Choroid plexus epithelial cell (primary cell): ENCODE results near the gene CPN2.

Source experiments
- DNase-seq: peaks from one replicate; pipeline ENCODE4 v3.0.0-alpha.2; 2010; ENCODE audit warnings: low read depth
- H3K4me3 ChIP-seq: 2 replicates; pipeline ENCODE4 v1.5.1; 2011; ENCODE audit warnings: low read depth, mild to moderate bottlenecking, control low read depth, low read length, moderate library complexity
- TF ChIP-seq, protein P1 (sequence below): conservative IDR thresholded peaks from 2 replicates; pipeline ENCODE4 v1.5.1; 2011; ENCODE audit warnings: low read depth, mild to moderate bottlenecking, control low read depth, inconsistent platforms, low read length, moderate library complexity

Gene CPN2

DNA sequence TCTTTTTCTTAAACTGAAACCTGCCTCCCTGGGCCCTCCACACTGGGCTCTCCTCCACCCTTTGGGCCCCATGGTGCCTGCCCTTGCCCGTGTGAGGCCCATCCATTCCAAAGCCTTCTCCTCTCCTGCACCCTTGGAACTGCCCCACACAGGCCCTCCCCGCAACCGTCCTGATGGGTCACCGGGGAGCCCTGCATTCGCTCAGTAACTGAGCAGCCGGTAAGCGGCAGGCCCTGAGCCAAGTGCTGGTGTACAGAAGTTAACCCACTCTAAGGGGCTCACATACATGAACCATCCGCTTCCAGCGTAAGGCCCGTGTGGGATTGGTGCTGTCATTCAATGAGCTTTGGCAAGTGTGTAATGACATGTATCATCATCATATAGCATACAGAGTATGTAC lies 23.8 kb upstream of the CPN2 start:
- no peak for DNase-seq
- TF ChIP-seq, protein P1, sequence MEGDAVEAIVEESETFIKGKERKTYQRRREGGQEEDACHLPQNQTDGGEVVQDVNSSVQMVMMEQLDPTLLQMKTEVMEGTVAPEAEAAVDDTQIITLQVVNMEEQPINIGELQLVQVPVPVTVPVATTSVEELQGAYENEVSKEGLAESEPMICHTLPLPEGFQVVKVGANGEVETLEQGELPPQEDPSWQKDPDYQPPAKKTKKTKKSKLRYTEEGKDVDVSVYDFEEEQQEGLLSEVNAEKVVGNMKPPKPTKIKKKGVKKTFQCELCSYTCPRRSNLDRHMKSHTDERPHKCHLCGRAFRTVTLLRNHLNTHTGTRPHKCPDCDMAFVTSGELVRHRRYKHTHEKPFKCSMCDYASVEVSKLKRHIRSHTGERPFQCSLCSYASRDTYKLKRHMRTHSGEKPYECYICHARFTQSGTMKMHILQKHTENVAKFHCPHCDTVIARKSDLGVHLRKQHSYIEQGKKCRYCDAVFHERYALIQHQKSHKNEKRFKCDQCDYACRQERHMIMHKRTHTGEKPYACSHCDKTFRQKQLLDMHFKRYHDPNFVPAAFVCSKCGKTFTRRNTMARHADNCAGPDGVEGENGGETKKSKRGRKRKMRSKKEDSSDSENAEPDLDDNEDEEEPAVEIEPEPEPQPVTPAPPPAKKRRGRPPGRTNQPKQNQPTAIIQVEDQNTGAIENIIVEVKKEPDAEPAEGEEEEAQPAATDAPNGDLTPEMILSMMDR, result no peak
- no peak overlapping the region for H3K4me3 ChIP-seq

DNA sequence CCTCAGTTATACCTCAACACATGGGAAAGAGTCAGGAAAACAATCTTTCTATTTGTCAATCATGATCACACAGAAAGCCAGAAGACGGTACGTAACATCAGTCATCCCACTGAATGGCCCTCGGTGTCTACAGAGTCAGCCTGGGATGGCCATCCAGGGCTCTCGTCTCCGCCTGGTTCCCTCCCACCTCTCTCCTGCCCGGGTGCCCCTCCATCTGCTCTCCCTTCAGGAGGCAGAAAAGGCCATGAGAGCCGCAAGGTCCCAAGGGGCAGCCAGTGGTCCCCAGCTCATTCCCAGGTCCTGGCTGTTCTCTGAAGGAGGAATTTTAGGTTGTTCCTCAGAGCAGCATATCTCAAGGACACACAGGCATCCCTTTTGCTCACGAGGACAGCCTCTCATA lies 22.8 kb upstream of the CPN2 start:
- TF ChIP-seq, protein P1, result no peak
- DNase-seq, result no peak
- H3K4me3 ChIP-seq, result no peak overlapping the region

DNA sequence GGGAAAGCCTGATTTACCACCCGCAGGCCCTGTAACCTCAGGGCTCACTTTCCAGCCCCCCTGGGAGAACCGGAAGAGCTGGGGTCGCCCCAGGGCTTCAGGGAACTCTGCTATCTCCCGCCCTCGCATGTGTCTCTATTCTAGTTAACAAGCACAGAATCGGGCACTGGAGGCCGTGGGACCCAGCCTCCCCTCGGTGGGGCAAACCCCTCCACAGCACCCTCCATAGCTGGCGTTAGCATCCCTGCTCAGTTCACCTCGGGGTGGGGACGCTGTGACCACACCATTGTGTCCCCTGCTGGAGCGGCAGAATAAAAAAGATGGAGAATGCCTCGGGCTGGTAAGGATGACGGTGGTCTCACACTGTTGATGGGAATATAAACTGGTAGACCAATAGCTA lies 21.9 kb upstream of the CPN2 start:
- no peak overlapping the region for H3K4me3 ChIP-seq
- DNase-seq, result no peak
- TF ChIP-seq, protein P1, result no peak

DNA sequence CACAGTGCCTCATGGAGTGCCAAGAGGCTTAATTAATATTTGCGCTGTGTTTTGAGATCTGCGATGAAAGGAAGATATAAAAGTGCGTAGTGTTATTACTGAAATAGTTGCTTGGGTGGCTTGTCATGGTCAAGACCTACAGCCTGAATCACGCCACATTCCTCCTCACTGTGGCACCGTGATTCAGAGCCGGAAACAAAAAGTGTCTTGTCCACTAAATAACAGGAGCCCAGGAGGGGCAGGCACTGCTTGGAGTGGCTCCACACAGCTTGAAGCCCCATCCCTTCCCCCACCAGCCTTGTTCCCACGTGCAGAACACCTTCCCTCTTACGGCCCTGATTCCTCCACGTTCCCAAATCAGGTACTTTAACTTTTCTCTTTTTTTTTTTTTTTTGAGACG lies 19.6 kb upstream of the CPN2 start:
- H3K4me3 ChIP-seq, result no peak overlapping the region
- TF ChIP-seq, protein P1, result no peak
- DNase-seq, result no peak

DNA sequence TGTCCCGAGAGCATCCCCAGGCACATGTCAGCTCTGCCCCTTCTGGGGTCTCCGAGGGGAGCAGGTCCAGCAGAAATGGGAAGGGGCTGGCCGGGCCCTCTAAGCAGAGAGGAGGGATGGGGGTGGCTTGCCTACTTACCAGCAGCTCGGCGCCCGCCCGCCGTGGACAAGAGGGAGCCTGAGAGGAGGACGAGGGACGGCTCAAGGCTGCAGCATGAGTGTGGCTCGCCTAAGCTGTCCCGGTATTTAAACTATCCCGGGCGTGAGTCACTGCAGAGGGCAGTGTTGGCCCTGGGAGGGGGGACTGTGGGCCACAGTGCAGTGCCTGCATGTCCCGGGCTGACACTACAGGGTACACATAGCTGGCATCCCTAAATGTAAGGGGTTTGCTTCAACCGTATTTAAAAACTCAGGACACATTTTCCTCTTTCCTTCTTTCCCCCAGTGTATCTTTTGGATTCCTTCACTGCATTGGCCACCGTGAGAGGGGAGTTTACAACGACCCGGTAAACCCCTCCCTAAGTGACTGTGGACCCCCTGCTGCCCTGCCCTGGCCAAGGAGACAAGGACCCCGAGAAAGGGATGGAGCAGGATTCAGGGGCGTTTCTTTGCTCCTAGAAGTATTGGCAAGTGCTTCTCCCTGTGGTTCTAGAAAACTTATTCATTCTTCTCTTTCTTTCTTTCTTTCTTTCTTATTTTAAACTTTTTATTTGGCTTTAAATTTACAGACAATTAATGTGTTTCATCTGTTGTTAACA lies 18.6 kb upstream of the CPN2 start, which contains the start of gene LRRC15:
Gene LRRC15 (minus strand): TSS at position 222 of the 758 bp plus-strand sequence. CDS start 8,700 bp downstream, outside the sequence.
- TF ChIP-seq, protein P1, result no peak
- H3K4me3 ChIP-seq, result no peak within 1 kb of the TSS
- DNase-seq, result peak; percentile 38

DNA sequence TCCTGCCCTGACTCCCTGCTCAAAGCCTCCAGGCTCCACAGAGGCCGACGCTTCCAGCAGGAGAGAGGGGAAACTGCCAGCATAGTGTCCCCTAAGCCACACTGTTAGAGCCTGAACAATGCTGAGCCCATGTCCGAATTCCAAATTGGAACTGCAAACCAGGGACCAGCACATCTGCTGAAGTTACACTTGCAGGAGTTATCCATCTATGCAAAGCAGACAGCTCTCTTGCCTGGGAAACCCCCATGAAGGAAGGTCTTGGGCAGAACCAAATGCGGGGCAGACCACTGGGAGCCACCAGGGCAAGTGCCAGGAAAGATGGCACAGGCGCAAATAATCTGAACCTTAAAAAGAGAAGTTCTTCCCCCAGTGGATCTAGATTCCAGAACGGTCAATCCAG lies 17.8 kb upstream of the CPN2 start:
- no peak for DNase-seq
- H3K4me3 ChIP-seq, result no peak overlapping the region
- TF ChIP-seq, protein P1, result no peak
